GM23248 (cell line): ENCODE measurements around the gene FOXN3. TPM values are rescaled to one million over a fixed set of nuclear protein-coding genes. Genes with fewer than 3 reads are reported as not detected.

Experiments
- DNase-seq: peaks from one replicate; pipeline ENCODE4 v3.0.0-alpha.2; 2015
- H2AFZ ChIP-seq: fragments of 200-600 bp; sonication (generic); 2 replicates; pipeline ENCODE4 v1.6.1; 2016; ENCODE audit warnings: antibody characterized with exemption
- H3F3A ChIP-seq: fragments of 200-600 bp; sonication (generic); 2 replicates; pipeline ENCODE4 v1.6.1; 2016; ENCODE audit warnings: mild to moderate bottlenecking, antibody characterized with exemption, mixed run types; ENCODE audit not compliant: insufficient read depth
- H3K27ac ChIP-seq: fragments of 200-600 bp; sonication (generic); 2 replicates; pipeline ENCODE4 v1.5.1; 2016; ENCODE audit warnings: mild to moderate bottlenecking
- H3K27me3 ChIP-seq: fragments of 200-600 bp; sonication (generic); replicated peaks from 2 replicates; pipeline ENCODE4 v1.6.1; 2016; ENCODE audit warnings: mild to moderate bottlenecking; ENCODE audit not compliant: insufficient read depth
- H3K36me3 ChIP-seq: fragments of 200-600 bp; sonication (generic); 2 replicates; pipeline ENCODE4 v1.6.1; 2016; ENCODE audit warnings: low read depth, mild to moderate bottlenecking
- H3K4me1 ChIP-seq: fragments of 200-600 bp; sonication (generic); 2 replicates; pipeline ENCODE4 v1.6.1; 2016; ENCODE audit warnings: mild to moderate bottlenecking; ENCODE audit not compliant: insufficient read depth
- H3K4me2 ChIP-seq: fragments of 200-600 bp; sonication (generic); one replicate; pipeline ENCODE4 v1.6.1; 2016; ENCODE audit warnings: mild to moderate bottlenecking; ENCODE audit not compliant: unreplicated experiment
- H3K4me3 ChIP-seq: fragments of 200-600 bp; sonication (generic); 2 replicates; pipeline ENCODE4 v1.5.1; 2016; ENCODE audit warnings: mild to moderate bottlenecking
- H3K79me2 ChIP-seq: fragments of 200-600 bp; sonication (generic); 2 replicates; pipeline ENCODE4 v1.6.1; 2016; ENCODE audit warnings: mild to moderate bottlenecking; ENCODE audit not compliant: insufficient read depth
- H3K9ac ChIP-seq: fragments of 200-600 bp; sonication (generic); 2 replicates; pipeline ENCODE4 v1.6.1; 2016; ENCODE audit warnings: mild to moderate bottlenecking
- H3K9me2 ChIP-seq: fragments of 200-600 bp; sonication (generic); 2 replicates; pipeline ENCODE4 v1.6.1; 2016; ENCODE audit warnings: mixed run types, mild to moderate bottlenecking, moderate library complexity; ENCODE audit not compliant: insufficient read depth
- H3K9me3 ChIP-seq: fragments of 200-600 bp; sonication (generic); one replicate; pipeline ENCODE4 v1.6.1; 2017; ENCODE audit warnings: low read depth
- H4K20me1 ChIP-seq: fragments of 200-600 bp; sonication (generic); 2 replicates; pipeline ENCODE4 v1.6.0; 2016; ENCODE audit not compliant: insufficient read depth
- EZH2 ChIP-seq: fragments of 200-600 bp; sonication (generic); IDR thresholded peaks from 2 replicates; pipeline ENCODE4 v1.6.1; 2018; ENCODE audit warnings: antibody characterized with exemption, mild to moderate bottlenecking; ENCODE audit not compliant: insufficient read depth, poor library complexity, severe bottlenecking
- EZH2phosphoT487 ChIP-seq: fragments of 200-600 bp; sonication (generic); IDR thresholded peaks from 2 replicates; pipeline ENCODE4 v1.6.1; 2018; ENCODE audit warnings: antibody characterized with exemption, moderate library complexity, mild to moderate bottlenecking, low read depth; ENCODE audit not compliant: insufficient read depth
- WGBS, 2 experiments: methylation state at CpG; one replicate each; pipeline ENCODE4 v1.1.6; 2015 to 2017; ENCODE audit warnings: low lambda C conversion rate in 2 of 2, low coverage in 1 of 2; ENCODE audit errors: missing lambda C conversion rate in 2 of 2; 5-methylcytosine and 5-hydroxymethylcytosine counted together
- in situ Hi-C: fragments of 300-500 bp; cut with MboI; formaldehyde crosslinking; loops from 2 replicates; pipeline ENCODE4 v1.15.0; 2020
- polyA plus RNA-seq: library from polyadenylated mRNA; unstranded; fragments of >200 nt; fragmentation: Nextera tagmentation; extraction: Ambion mirVana; gene quantifications from 2 replicates; pipeline ENCODE4 v1.2.1, GENCODE V29; 2016
- total RNA-seq: library from RNA; depleted of rRNA; stranded (reverse); fragments of >200 nt; shearing (Covaris generic); gene quantifications from 2 replicates; pipeline ENCODE4 v1.2.3, GENCODE V29; 2014

Gene FOXN3
- total and polyA plus RNA-seq, 2 experiments from 2014 or later = 18.6 to 19.0 TPM

GRCh38 chr14:89382901-89383845, 33.9 kb downstream of the FOXN3 start:
- Histone ChIP-seq H3K4me3 (no peak overlapping the region), H3K27ac (no peak overlapping the region), H2AFZ (no peak overlapping the region), H3K27me3 (no peaks in the 10 kb centered on the region), H3K9ac (no peak overlapping the region), H3K4me2 (no peak overlapping the region), H3K79me2 (peaks cover 57% of the 10 kb centered on the region), H3F3A (no peaks in the 10 kb centered on the region), H3K9me3 (no peaks in the 10 kb centered on the region), H3K4me1 (peaks cover 12% of the 10 kb centered on the region), H3K9me2 (no peaks in the 10 kb centered on the region), H3K36me3 (no peaks in the 10 kb centered on the region), H4K20me1 (no peaks in the 10 kb centered on the region)
- no peak for TF ChIP-seq EZH2
- TF ChIP-seq EZH2phosphoT487 = no peak
- in situ Hi-C loops = no loop called here
- WGBS, 2 experiments = 79 to 83% methylated on average over 14 of the region's 14 CpGs
- no peak for DNase-seq

DNA sequence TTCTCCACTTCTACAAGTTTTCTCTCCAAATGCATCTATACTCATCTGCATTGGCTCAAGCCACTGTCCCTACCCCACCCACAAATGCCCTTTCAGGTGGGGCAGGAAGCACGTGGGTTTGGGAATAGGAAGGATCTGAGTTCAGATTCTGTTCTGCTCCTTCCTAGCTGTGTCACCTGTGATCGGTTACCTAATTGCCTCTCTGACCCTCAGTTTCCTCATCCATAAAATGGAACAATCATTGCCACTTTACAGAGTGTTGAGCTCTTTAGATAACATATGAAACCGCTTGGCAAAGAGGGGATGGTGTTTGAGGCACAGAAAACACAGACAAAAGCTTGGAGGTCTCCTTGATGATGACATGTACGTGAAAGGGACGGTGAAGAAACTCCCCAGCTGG, 34.5 kb downstream of the FOXN3 start:
- Histone ChIP-seq H4K20me1 (no peaks in the 10 kb centered on the region), H3K36me3 (no peaks in the 10 kb centered on the region), H3K4me1 (peaks cover 12% of the 10 kb centered on the region), H2AFZ (no peak overlapping the region), H3K27ac (no peak overlapping the region), H3K4me3 (no peak overlapping the region), H3K27me3 (no peaks in the 10 kb centered on the region), H3F3A (peaks cover 5% of the 10 kb centered on the region; the same call in 1 of the 2 replicates), H3K4me2 (no peak overlapping the region), H3K9ac (no peak overlapping the region), H3K79me2 (peaks cover 58% of the 10 kb centered on the region), H3K9me2 (no peaks in the 10 kb centered on the region), H3K9me3 (no peaks in the 10 kb centered on the region)
- TF ChIP-seq EZH2 = no peak
- TF ChIP-seq EZH2phosphoT487 = no peak
- DNase-seq = no peak
- 69 to 77% methylated on average over 5 of the region's 5 CpGs for WGBS, 2 experiments
- in situ Hi-C loops = no loop called here

DNA sequence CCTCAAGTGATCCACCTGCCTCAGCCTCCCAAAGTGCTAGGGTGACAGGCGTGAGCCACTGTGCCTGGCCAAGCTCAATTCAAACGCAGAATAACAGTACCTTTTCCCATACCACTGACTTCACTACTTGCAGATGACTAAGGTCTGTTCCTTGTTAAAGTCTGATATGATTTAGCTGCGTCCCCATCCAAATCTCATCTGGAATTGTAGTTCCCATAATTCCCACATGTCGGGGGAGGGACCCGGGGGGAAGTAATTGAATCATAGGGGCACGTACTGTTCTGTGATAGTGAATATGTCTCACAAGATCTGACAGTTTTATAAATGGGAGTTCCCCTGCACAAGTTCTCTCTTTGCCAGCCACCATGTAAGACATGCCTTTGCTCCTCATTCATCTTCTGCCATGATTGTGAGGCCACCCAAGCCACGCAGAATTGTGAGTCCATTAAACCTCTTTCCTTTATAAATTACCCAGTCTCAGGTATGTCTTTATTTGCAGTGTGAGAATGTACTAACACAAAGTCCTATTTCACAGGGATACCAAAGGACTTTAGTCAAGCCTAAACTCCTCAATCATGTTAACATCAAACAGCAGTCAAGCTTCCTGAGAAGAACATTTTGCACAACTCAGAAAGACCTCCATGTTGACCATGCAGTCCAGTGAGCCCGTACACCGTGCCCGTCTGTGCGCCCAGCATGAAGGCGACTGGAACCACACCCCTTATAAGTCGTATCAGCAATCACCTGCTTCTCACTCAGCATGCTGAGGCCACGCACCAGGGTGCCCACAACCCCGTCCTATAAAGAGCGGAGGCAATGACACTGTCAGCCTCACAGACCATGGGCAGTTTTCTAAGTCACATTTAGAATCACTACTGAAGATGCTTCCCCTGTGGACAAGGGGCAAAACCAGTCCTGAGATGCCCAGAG, 36.9 kb downstream of the FOXN3 start:
- Histone ChIP-seq H4K20me1 (no peaks in the 10 kb centered on the region), H3K9ac (no peak overlapping the region)
- in situ Hi-C loops = no loop called here

GRCh38 chr14:89379006-89379405, 38.0 kb downstream of the FOXN3 start:
- 74 to 80% methylated on average over 9 of the region's 9 CpGs for WGBS, 2 experiments
- no peaks in the 10 kb centered on the region for H3K4me1 ChIP-seq

More for the DNA sequence above, 36.9 kb downstream of the FOXN3 start:
- Histone ChIP-seq H3K27me3 (no peaks in the 10 kb centered on the region), H2AFZ (no peak overlapping the region), H3K4me2 (no peak overlapping the region), H3F3A (peaks cover 5% of the 10 kb centered on the region; the same call in 1 of the 2 replicates), H3K9me3 (no peaks in the 10 kb centered on the region), H3K79me2 (peaks cover 68% of the 10 kb centered on the region), H3K9me2 (no peaks in the 10 kb centered on the region), H3K4me3 (no peak overlapping the region), H3K36me3 (no peaks in the 10 kb centered on the region), H3K4me1 (no peaks in the 10 kb centered on the region), H3K27ac (no peak overlapping the region)
- 91 to 92% methylated on average over 16 of the region's 16 CpGs for WGBS, 2 experiments
- TF ChIP-seq EZH2phosphoT487 (no peak), EZH2 (no peak)
- DNase-seq = no peak

More at GRCh38 chr14:89379006-89379405, 38.0 kb downstream of the FOXN3 start:
- H3K27me3 ChIP-seq = no peaks in the 10 kb centered on the region
- H3K27ac ChIP-seq = no peak overlapping the region
- no peak for DNase-seq
- no peaks in the 10 kb centered on the region for H4K20me1 ChIP-seq
- H3K4me2 ChIP-seq = no peak overlapping the region
- no peaks in the 10 kb centered on the region for H3K9me3 ChIP-seq
- no peak overlapping the region for H2AFZ ChIP-seq
- no peak for TF ChIP-seq EZH2phosphoT487
- H3F3A ChIP-seq = peaks cover 5% of the 10 kb centered on the region; the same call in 1 of the 2 replicates
- in situ Hi-C loops = no loop called here
- H3K79me2 ChIP-seq = peaks cover 73% of the 10 kb centered on the region
- no peak overlapping the region for H3K4me3 ChIP-seq
- no peaks in the 10 kb centered on the region for H3K9me2 ChIP-seq
- no peak overlapping the region for H3K9ac ChIP-seq
- H3K36me3 ChIP-seq = no peaks in the 10 kb centered on the region
